Islet precursor cell (in vitro differentiated cells): Measurements from ENCODE around the gene IFT122.

Experiments
- DNase-seq: peaks from one replicate; pipeline ENCODE4 v3.0.0-alpha.2; 2018

IFT122 gene

DNA sequence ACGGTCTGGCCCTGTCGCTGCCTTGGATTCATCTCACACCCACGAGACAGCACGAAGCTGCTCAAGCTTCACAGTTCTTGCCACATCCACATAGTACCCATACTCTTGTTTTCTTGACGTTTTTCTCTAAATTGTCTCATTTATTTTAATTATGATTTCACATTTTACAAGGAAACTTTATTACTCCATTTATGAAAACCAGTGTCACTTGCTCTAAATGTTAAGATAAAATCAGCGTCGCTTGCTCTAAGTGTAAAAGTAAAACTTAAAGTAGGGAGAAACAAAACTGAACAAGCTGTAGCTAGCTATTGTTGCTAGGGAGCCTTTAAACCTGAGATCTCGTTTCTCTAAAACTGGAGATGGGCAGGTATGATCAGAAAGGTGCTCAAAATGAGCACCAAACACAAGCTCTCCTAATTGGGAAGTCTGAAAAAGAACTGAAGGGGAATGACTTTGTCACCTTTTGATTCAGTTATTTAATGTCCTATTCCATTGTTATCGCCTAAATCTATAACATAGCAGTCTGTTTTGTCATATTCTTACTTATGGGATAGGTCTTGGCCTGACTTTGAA is 680 bp downstream of the IFT122 start:
- no peak for DNase-seq

DNA sequence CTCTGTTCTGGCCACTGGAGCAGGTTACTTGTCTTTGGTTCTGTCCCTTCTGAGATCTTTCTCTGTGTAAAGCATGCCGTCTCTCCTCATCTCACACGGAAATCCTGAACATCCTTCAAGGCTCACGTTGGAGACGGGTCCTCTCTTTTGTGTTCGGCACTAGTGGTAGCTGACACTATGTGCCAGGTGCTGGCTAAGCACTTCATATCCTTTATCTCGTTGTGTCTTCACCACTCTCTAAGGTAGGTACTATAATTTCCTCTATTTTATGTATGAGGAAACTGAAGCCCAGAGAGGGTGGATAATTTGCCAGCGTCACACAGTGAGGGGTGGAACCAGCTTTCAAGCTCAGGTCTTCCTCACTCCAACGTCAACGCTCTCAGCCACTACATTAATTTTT is 1.2 kb downstream of the IFT122 start:
- DNase-seq: no peak

- no peak for DNase-seq
Observed at GRCh38 chr3:129441782-129442181, 1.8 kb downstream of the IFT122 start.

DNA sequence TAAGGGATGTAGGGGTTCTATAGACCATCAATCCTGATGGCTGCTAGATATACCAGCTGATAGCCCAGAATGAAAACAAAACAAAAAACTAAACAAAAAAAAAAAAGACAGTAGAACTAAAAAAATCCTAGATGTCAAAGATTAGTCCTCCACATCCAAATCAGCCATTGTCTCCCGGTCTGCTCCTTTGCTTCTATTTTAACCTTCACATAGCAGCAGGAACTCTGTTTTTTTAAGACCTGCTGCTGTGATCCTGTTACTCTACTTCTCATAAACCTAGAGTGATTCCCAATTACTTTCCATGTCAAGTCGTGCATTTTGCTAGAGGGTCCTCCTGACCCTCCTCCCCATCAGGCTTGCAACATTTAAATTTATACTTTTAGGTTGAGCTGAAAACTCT is 2.5 kb downstream of the IFT122 start:
- DNase-seq: no peak

GRCh38 chr3:129442947-129443346 is 2.9 kb downstream of the IFT122 start:
- no peak for DNase-seq

GRCh38 chr3:129445471-129445870 is 5.4 kb downstream of the IFT122 start:
- no peak for DNase-seq

DNA sequence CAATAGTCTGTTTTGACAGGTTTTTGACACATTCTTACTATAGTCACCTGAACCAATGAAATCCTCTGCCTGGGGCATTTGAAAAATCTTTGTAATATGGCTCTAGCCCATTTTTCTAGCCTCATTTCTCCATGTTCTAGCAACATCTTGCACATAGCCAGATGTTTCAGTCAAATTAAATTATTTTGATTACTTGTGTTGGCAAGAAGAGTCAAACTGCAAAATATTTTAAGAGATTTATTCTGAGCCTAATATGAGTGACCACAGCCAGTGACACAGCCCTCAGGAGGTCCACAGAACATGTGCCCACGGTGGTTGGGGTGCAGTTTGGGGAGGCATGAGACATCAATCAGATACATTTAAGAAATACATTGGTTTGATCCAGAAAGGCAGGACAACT is 6.9 kb downstream of the IFT122 start:
- DNase-seq: no peak

GRCh38 chr3:129448186-129448895 is 8.3 kb downstream of the IFT122 start:
- no peak for DNase-seq

DNA sequence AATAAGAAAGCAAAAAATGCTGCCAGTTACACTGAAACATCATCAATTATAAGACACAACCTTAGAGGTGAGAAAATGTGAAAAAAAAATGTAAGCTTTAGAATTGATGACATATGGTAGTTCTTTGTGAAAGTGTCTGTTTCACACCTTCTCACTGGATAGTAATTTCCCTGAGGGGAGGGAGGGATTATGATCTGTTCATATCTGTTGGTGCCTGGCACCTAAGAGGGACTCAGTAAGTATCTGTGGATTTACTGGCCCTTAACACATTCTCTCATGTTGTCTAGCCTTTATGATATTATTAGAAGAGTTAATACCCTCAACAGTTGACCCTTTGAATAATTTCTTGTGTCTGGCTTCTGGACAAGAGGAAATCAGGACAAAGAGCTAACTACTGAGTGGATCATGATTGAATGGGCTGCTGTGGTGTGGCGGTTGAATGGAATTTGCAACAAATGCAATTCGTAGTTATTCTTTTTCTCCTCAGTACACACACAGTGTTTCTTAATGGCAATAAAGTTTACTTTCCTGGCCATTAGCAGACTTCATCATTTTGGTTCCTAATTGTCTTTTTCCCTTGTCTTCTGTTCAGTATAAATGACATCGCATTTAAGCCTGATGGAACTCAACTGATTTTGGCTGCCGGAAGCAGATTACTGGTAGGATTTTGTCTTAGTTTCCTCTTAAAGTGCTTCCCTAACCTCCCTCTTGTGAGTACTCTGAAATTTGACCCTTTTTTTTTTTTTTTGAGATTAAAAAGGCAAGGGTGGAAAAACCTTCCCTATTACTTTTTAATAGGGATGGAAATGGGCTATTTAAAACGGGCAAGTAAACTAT is 9.5 kb downstream of the IFT122 start:
- DNase-seq: no peak

DNA sequence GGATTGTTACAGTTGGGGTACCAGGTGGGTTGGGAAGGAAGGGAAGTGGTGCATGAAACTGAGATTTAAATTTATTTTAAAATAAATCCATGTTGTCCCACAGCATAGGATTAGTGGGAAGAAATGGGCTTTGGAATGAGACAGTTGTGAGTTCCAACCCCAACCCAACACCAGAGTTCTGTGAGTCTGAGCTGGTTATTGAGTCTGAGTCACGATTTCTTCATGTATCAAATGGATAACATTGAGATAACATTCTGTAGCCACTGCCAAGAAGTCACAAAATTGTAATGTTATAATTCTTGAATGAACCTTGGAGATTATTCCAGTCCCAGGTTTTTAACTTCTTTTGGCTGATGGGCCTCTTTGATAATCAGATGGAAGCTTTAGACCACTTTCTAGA is 13.7 kb downstream of the IFT122 start:
- no peak for DNase-seq

DNA sequence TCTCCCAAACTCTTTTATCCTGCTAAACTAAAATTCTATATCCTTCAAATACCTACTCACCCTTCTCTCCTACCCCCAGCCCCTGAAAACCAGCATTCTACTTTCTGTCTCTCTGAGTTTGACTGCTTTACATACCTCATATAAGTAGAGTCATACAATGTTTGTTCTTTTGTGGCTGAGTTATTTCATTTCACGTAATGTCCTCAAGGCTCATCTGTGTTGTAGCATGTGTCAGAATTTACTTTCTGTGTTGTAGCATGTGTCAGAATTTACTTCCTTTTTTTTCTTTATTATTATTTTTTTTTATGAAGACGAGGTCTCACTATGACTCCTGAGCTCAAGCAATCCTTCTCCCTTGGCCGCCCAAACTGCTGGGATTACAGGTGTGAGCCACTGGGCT is 20.1 kb downstream of the IFT122 start:
- no peak for DNase-seq

DNA sequence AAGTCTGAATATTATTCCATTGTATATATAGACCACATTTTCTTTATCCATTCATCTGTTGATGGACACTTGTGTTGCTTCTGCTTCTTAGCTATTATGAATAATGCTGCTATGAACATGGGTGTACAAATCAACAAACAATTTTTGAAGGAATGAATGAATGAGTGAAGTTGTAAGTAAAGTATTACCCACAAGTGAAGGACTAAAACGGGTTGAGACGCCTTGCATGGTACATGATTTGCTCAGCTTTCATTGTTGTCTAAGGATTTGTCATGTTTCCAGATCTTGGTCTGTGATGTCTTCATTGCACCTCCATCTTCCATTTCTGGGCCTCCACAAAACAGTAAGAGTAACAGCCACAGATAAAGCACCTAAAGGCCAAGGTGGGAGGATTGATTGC is 20.5 kb downstream of the IFT122 start:
- no peak for DNase-seq

GRCh38 chr3:129461022-129461421 is 21.0 kb downstream of the IFT122 start:
- no peak for DNase-seq

DNA sequence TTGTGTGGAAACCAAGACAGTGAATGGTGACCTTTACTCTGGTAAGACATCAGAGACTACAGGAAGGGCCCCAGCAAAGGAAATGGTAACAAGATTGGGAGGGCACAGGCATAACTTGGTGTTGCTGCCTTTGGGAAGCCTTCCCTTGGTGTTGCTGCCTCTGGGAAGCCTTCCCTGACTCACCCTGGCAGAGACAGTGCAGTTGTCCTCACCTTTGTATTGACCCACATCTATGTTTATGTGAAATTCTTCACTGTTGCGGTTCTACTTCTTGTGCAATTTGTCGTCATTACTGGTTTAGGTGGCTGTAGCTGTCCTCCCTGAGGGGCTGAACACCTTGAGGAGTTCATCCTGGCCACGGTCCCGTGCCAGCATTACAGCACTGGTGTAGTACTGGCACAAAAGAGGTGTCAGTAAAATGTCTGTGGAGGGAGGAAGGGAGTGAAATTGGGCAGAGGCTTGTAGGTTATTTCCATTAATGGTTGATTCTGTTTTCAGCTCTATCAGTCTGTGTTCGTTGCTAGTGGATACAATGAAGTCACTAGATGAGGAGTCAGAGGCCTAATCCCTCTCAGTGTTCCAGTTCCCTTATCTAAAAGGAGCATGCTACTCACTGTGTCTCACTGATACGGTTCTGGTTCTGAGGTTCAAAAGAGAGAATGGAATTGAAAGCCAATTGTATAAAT is 21.6 kb downstream of the IFT122 start:
- DNase-seq: no peak

GRCh38 chr3:129462361-129462968 is 22.4 kb downstream of the IFT122 start:
- no peak for DNase-seq

DNA sequence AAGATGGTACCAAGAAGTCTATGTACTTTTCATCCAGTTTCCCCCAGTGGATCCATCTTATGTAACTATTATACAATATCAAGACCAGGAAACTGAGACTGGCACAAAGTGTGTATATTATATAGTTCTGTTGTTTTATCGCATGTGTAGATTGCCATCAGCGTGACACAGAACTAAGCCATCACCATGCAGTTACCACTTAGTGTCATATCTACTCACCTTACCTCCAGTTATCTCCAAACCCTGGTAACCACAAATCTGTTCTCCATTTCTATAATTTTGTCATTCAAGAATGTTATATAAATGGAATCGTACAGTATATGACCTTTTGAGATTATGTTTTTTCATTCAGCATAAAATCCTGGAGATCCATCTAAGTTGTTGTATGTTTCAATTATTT is 23.1 kb downstream of the IFT122 start:
- no peak for DNase-seq

GRCh38 chr3:129463716-129464115 is 23.7 kb downstream of the IFT122 start:
- DNase-seq: no peak

GRCh38 chr3:129467932-129468331 is 27.9 kb downstream of the IFT122 start:
- no peak for DNase-seq

GRCh38 chr3:129469026-129469425 is 29.0 kb downstream of the IFT122 start:
- no peak for DNase-seq

- DNase-seq: no peak
Observed at GRCh38 chr3:129470861-129471260, 30.8 kb downstream of the IFT122 start.

GRCh38 chr3:129473067-129473768 is 33.2 kb downstream of the IFT122 start:
- no peak for DNase-seq

DNA sequence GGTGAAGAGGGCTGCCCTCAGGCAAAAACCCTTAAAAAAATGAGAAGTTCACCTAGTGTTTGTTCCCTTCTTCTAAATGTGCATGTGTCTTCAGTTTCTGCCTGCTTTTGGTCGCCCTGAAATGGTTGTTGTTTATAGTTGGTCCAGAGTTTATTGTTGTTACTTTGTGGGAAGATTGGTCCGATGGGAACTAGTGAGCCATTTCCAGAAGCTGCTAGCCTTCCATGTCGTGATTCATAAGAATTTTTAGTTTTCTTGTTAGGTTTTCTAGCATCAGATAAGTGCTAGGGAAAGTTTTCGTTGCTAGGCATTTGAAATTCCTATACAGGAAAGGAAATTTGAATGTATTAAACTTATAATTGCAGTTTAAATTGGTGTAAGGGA is 33.7 kb downstream of the IFT122 start:
- no peak for DNase-seq
